ENCODE results near the gene STAC.

The STAC gene, protein sequence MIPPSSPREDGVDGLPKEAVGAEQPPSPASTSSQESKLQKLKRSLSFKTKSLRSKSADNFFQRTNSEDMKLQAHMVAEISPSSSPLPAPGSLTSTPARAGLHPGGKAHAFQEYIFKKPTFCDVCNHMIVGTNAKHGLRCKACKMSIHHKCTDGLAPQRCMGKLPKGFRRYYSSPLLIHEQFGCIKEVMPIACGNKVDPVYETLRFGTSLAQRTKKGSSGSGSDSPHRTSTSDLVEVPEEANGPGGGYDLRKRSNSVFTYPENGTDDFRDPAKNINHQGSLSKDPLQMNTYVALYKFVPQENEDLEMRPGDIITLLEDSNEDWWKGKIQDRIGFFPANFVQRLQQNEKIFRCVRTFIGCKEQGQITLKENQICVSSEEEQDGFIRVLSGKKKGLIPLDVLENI

GRCh38 chr3:36380221-36381031 is at the start of gene STAC:
STAC (plus strand) TSS chr3:36380504; CDS start chr3:36380644, 140 bp downstream.
- no peak for DNase-seq

- no peak for DNase-seq
Observed at GRCh38 chr3:36332139-36332538, 48.2 kb upstream of the STAC start.

DNA sequence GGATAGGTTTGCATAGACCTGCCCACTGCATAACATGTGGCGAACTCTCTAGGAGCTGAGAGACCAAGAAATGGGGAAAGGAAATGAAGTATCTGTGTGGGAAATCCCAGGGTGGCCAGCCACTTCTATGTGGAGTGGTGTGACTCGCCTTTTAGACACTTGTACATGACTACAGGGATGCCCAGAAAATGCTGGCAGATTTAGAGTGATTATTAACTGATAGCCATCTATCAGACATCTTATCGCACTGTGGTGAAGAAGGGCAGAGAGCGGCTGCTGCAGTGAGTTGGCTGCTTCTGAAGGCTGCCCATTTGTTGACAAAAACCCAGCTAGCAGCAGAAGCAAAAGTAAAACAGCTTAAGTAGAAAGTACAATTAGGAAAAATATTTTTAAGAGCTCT is 18.1 kb upstream of the STAC start:
- DNase-seq: no peak

DNA sequence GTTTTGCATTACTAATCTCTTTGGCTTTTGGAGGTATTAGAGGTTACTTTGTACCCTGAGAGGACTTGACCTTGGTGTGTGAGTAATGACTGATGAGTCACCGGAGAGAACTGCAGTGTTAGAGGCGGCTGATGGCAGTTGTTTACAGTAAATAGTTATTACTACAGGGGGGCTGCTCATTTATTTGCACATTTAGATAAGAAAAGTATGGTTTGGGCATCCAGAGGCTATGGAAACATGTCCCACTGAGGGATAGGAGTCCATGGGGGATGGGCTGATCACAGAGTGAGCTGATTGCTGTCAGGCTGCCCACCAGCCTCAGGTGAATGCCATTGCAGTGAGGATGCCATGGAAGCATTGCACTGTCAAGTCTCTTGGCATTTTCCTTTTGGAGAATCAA is 17.3 kb upstream of the STAC start:
- DNase-seq: no peak

- DNase-seq: no peak
Observed at GRCh38 chr3:36364260-36364659, 16.0 kb upstream of the STAC start.

DNA sequence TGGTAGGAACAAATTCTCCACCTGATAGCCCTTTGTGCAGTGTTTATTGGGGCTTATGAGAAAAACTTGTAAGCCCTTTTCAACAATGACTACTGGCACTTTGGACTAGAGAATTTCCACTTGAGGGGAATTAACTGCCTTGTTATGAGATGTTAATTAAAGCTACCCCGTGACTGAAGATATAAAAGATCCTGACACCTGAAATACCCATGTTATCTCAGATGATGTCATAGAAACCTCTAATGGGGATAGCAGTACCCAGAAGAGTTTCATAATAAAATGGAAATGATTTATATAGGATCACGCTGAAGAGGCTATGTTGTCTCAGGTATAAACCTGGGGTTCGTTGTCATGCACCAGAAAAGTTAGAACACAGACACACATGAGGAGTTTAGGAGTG is 14.5 kb upstream of the STAC start:
- DNase-seq: no peak

- DNase-seq: no peak
Observed at GRCh38 chr3:36366308-36366707, 14.0 kb upstream of the STAC start.

- no peak for DNase-seq
Observed at GRCh38 chr3:36367912-36368573, 12.3 kb upstream of the STAC start.

DNA sequence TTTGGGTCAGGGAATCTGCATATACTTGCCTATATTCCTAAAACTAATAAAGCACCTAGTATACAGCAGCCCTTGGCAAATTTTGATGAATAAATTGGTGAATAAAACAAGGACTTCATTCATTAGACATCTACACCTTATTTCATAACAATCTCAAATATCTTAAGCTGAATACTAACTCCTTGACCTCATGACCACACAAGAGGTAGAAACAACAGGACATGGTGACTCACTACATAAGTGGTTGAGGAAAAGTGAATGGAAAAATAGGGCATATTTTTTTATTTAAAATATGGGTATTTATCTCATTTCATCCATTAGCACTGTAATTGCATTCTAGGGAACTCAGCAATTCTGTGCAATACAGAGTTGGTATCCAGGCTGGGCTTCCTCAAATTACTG is 7.8 kb upstream of the STAC start:
- DNase-seq: no peak

GRCh38 chr3:36373084-36373483 is 7.2 kb upstream of the STAC start:
- no peak for DNase-seq

- no peak for DNase-seq
Observed at GRCh38 chr3:36373666-36374065, 6.6 kb upstream of the STAC start.

DNA sequence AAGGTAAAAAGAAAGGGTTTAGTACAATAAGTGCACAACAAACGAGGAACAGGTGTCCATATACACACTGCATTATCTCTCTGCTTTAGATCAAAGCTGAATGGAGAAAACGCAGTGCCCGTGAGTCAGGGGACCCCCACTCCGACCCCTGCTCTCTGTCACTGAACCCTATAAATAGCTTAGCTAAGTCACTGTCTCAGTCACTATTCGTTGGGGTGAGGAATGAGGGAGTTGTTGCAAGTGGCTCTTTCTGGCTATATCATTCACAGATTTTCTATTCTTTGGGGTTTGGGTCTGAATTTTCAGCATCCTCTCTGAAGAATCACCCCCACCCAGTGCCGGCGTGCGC is 458 bp upstream of the STAC start:
- DNase-seq: no peak

GRCh38 chr3:36381311-36381956 is 1.1 kb downstream of the STAC start:
- no peak for DNase-seq

DNA sequence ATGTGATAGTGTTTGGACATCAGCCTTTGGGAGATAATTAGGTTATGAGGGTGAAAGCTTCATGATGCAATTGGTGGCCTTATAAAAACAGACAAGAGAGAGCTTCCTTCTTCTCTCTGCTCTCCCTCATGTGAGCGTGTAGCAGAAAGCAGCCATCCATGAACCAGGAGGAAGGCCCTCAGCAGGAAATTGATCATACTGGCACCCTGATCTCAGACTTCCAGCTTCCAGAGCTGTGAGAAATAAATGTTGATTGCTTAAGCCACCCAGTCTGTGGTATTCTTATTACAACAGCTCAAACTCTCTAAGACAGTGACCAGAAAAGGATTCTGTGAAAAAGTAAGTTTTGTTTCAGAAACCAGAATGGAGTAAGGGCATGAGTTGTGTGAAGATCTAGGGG is 13.3 kb downstream of the STAC start:
- DNase-seq: no peak

DNA sequence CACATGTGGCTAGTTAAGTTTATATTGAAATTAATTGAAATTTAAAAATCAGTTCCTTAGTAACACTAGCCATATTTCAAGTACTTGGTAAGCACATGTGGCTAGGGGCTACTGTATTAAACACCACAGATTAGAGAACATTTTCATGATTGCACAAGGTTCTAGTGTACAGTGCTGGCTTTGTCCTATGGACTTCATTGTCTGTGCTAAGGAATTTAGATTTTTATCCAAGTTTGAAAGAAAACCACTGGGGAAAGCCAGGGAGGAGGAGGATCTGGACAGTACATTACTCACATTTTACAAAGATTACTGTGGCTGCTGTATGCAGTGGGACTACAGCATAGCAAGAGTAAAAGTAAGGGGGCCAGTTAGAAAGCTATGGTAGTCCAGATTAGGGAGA is 13.9 kb downstream of the STAC start:
- DNase-seq: no peak

GRCh38 chr3:36397841-36398240 is 17.5 kb downstream of the STAC start:
- no peak for DNase-seq

- DNase-seq: no peak
Observed at GRCh38 chr3:36399933-36400332, 19.6 kb downstream of the STAC start.

GRCh38 chr3:36401056-36401455 is 20.8 kb downstream of the STAC start:
- DNase-seq: no peak

DNA sequence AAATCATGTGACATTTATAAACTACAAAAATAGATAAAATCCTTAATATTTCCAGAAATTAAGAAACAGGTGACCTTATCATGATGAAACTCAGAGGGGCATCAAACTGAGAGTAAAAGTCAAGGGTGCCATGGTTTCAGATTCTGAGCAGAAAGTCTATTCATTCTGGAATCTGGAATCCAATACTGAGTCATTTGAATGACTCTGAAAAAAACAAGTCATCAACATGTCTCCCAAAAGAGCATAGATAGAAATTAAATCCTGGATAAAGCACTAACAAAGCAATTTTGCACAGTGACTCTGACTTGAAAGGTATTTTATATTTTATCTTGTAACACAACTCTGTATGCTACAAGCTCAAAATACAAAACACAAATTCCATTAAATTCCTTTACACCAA is 23.4 kb downstream of the STAC start:
- DNase-seq: no peak

DNA sequence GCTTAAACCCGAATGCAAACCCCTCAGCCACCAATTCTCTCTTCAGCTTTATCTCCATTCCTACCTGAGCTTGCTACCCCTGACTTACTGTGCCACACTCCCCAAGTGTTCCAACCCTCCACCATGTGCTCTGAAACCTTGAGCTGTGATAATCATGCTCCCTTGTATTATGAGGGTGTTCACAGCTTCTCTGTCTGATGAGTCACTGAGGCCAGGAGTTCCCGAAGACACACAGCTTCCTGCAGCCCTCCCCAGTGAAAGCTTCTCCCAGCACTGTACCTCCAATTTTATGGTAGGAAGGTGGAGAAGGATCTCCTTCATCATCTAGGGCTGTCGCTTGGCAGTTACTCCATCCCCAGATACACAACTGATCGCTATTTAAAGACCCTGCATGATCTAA is 24.9 kb downstream of the STAC start:
- DNase-seq: no peak

DNA sequence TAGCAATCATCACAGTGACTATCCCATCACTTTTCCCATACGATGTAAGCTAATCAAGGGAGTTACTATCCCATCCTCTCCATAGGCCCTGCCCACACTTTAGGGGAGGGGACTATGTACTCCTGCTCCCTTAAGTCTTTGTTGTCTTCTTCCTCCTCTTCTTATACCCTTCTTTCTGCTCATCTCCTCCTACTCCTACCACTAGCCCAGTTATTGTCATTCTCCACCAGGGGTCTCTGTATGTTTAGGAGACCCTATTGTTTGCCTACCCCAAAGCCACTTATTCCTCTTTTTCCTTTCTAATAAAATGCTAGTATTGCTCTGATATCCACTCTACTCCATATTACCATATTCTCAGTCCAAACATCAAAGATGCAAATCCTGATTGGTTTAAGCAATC is 27.8 kb downstream of the STAC start:
- no peak for DNase-seq

GRCh38 chr3:36409862-36410261 is 29.6 kb downstream of the STAC start:
- DNase-seq: no peak

GRCh38 chr3:36411587-36411986 is 31.3 kb downstream of the STAC start:
- DNase-seq: no peak
